Endothelial cell of umbilical vein (primary cell): ENCODE data around the gene PLEKHH2. TPM values are rescaled to one million over a fixed set of nuclear protein-coding genes. Genes with fewer than 3 reads are reported as not detected.

Experiments used
- BruUV-seq: library from RNA; stranded (reverse); fragments of 400-500 nt; replicated peaks from 2 replicates; lab custom pipeline; 2021; lab: Mats Ljungman, UMichigan
- CTCF ChIA-PET: fragments of 300-600, 350-600 bp; sonication (Branson Sonifier 250); formaldehyde crosslinking; loops from one replicate; lab custom pipeline; 2021; ENCODE audit warnings: antibody characterized with exemption, inconsistent platforms; lab: Charles Lee
- POLR2A ChIA-PET: fragments of 300-600, 350-600 bp; sonication (Branson Sonifier 250); formaldehyde crosslinking; loops from one replicate; lab custom pipeline; 2021; ENCODE audit warnings: antibody characterized with exemption, inconsistent platforms; lab: Charles Lee
- DNase-seq: peaks from one replicate; pipeline ENCODE4 v3.0.0-alpha.2; 2011; ENCODE audit warnings: low read depth, low spot score
- FAIRE-seq: peaks from 2 replicates; lab custom pipeline; 2011; peaks lifted over from hg19 to GRCh38; lab: Jason Lieb, UNC
- H2AFZ ChIP-seq: 2 replicates; pipeline ENCODE4 v1.6.0; 2012; ENCODE audit warnings: low read depth, low read length, control low read depth, inconsistent platforms
- H3K27ac ChIP-seq: 2 replicates; pipeline ENCODE4 v1.5.1; 2011; ENCODE audit warnings: low read depth, mild to moderate bottlenecking, control low read depth, low read length, moderate library complexity; ENCODE audit not compliant: insufficient read depth
- H3K27me3 ChIP-seq, 2 experiments: 2 replicates each; pipeline versions ENCODE4 v1.6.0 to v1.6.1; 2011; ENCODE audit warnings: low read length in 2 of 2, mixed read lengths in 1 of 2; ENCODE audit not compliant: control insufficient read depth in 2 of 2, insufficient read depth in 2 of 2
- H3K36me3 ChIP-seq, 2 experiments: 2 replicates in 1 of 2; 3 replicates in 1 of 2; pipeline ENCODE4 v1.5.1; 2011; ENCODE audit warnings: low read length in 2 of 2, mild to moderate bottlenecking in 1 of 2, moderate library complexity in 1 of 2; ENCODE audit not compliant: control insufficient read depth in 2 of 2, insufficient read depth in 2 of 2; ENCODE audit errors: extremely low read depth in 1 of 2
- H3K4me1 ChIP-seq: 3 replicates; pipeline ENCODE4 v1.5.1; 2011; ENCODE audit warnings: mild to moderate bottlenecking, low read length; ENCODE audit not compliant: control insufficient read depth, insufficient read depth; ENCODE audit errors: extremely low read depth
- H3K4me2 ChIP-seq: 2 replicates; pipeline ENCODE4 v1.6.1; 2011; ENCODE audit warnings: low read length, control low read depth, mixed read lengths; ENCODE audit not compliant: insufficient read depth
- H3K4me3 ChIP-seq, 3 experiments: fragments of 200-600 bp in 1 of 3; sonication (generic), shearing (Covaris generic) in 1 of 3; replicated peaks in 1 of 3; 2 replicates each; pipeline ENCODE4 v1.5.1; 2011 to 2016; ENCODE audit warnings: control low read depth in 3 of 3, low read length in 3 of 3, mild to moderate bottlenecking in 2 of 3, inconsistent platforms in 1 of 3, low read depth in 1 of 3, moderate library complexity in 1 of 3; ENCODE audit not compliant: insufficient read depth in 1 of 3
- H3K79me2 ChIP-seq: 2 replicates; pipeline ENCODE4 v1.6.0; 2012; ENCODE audit warnings: low read length, inconsistent platforms; ENCODE audit not compliant: control insufficient read depth, insufficient read depth
- H3K9ac ChIP-seq: replicated peaks from 2 replicates; pipeline ENCODE3; 2011; ENCODE audit warnings: low read length, control low read depth; ENCODE audit not compliant: insufficient read depth; ENCODE audit errors: extremely low read depth
- H3K9me1 ChIP-seq: replicated peaks from 3 replicates; pipeline ENCODE4 v1.6.0; 2011; ENCODE audit warnings: mild to moderate bottlenecking, low read length; ENCODE audit not compliant: control insufficient read depth, insufficient read depth; ENCODE audit errors: extremely low read depth
- H3K9me3 ChIP-seq: replicated peaks from 2 replicates; pipeline ENCODE4 v1.5.1; 2012; ENCODE audit warnings: low read length, inconsistent platforms; ENCODE audit not compliant: control insufficient read depth, insufficient read depth
- H4K20me1 ChIP-seq: replicated peaks from 2 replicates; pipeline ENCODE3; 2011; ENCODE audit warnings: mild to moderate bottlenecking, low read length; ENCODE audit not compliant: control insufficient read depth, insufficient read depth; ENCODE audit errors: extremely low read depth
- CTCF ChIP-seq, 2 donors: IDR thresholded peaks; 1 replicate in 1 of 2; 2 replicates in 1 of 2; pipeline ENCODE4 v1.5.1; 2011; ENCODE audit warnings: low read length in 2 of 2, mild to moderate bottlenecking in 2 of 2, moderate library complexity in 2 of 2, control low read depth in 1 of 2, inconsistent platforms in 1 of 2, low read depth in 1 of 2; ENCODE audit not compliant: insufficient read depth in 1 of 2; ENCODE audit errors: extremely low read depth in 1 of 2
- EZH2 ChIP-seq: IDR thresholded peaks from 2 replicates; pipeline ENCODE4 v1.6.1; 2012; ENCODE audit warnings: borderline replicate concordance, low read depth, mild to moderate bottlenecking, moderate library complexity, low read length, inconsistent platforms; ENCODE audit not compliant: severe bottlenecking
- FOS ChIP-seq: IDR thresholded peaks from 2 replicates; pipeline ENCODE4 v1.6.1; 2011; ENCODE audit warnings: mild to moderate bottlenecking, low read length, moderate library complexity, borderline replicate concordance; ENCODE audit not compliant: insufficient read depth
- GATA2 ChIP-seq: IDR thresholded peaks from 2 replicates; pipeline ENCODE4 v1.7.0; 2011; ENCODE audit warnings: low read depth, mild to moderate bottlenecking, moderate library complexity, mixed read lengths, low read length; ENCODE audit not compliant: insufficient read length, insufficient read depth
- JUN ChIP-seq: IDR thresholded peaks from 2 replicates; pipeline ENCODE4 v1.6.1; 2011; ENCODE audit warnings: borderline replicate concordance, low read depth; ENCODE audit not compliant: insufficient read length, insufficient read depth
- MAX ChIP-seq: IDR thresholded peaks from 2 replicates; pipeline ENCODE4 v1.6.1; 2011; ENCODE audit not compliant: insufficient read depth, insufficient read length
- MYC ChIP-seq: IDR thresholded peaks from one replicate; pipeline ENCODE4 v1.6.1; 2011; ENCODE audit warnings: mild to moderate bottlenecking, low read depth, low read length
- POLR2A ChIP-seq: IDR thresholded peaks from 2 replicates; pipeline ENCODE4 v1.6.1; 2012; ENCODE audit warnings: low read depth, mild to moderate bottlenecking, control low read depth, low read length
- POLR2AphosphoS5 ChIP-seq: IDR thresholded peaks from 2 replicates; pipeline ENCODE4 v1.6.1; 2012; ENCODE audit warnings: low read depth, mild to moderate bottlenecking, control low read depth, low read length, moderate library complexity; ENCODE audit not compliant: insufficient read depth
- dilution Hi-C: fragments of 300-500 bp; cut with MboI; formaldehyde crosslinking; loops from one replicate; pipeline ENCODE4 v1.15.0; 2019; ENCODE audit warnings: low sequenced_read_pairs; ENCODE audit not compliant: extremely low pct_ligation_motif_present
- intact Hi-C: fragments of 100-400 bp; cut with micrococcal nuclease; formaldehyde crosslinking; loops from one replicate; pipeline ENCODE4 v1.10.0; 2022
- polyA plus RNA-seq, 4 experiments: library from polyadenylated mRNA; depleted of rRNA in 3 of 4; stranded (reverse) in 3 of 4; unstranded in 1 of 4; fragments of >200 nt; gene quantifications; 2 replicates each; pipeline versions ENCODE4 v1.2.1 to v1.2.3, GENCODE V29; 2011 to 2012; ENCODE audit warnings: missing spikeins in 1 of 4
- total RNA-seq: library from RNA; stranded (reverse); gene quantifications from 2 replicates; pipeline ENCODE4 v1.2.3, GENCODE V29; 2021

Gene PLEKHH2
- total and polyA plus RNA-seq, 2 donors (not counting 3 experiments of a cell fraction or from before 2014, with no cell fraction given) = 0.41 to 0.58 TPM

- Histone ChIP-seq H3K4me3 (no peak overlapping the region), H4K20me1 (no peaks in the 10 kb centered on the region), H3K9ac (no peak overlapping the region), H2AFZ (no peak overlapping the region), H3K9me1 (no peaks in the 10 kb centered on the region), H3K4me2 (no peak overlapping the region), H3K9me3 (no peaks in the 10 kb centered on the region), H3K27ac (no peak overlapping the region), H3K27me3 (no peaks in the 10 kb centered on the region), H3K79me2 (no peaks in the 10 kb centered on the region), H3K4me1 (no peaks in the 10 kb centered on the region), H3K36me3 (no peaks in the 10 kb centered on the region)
- BruUV-seq = no TSS peak
- TF ChIP-seq POLR2A = no peak
- TF ChIP-seq JUN = no peak
- TF ChIP-seq MYC = no peak
- no peak for TF ChIP-seq MAX
- TF ChIP-seq EZH2 = no peak
- TF ChIP-seq CTCF (IDR thresholded peaks at IDR 0.05; ENCODE audit: extremely low read depth in 1 of 2, insufficient read depth in 1 of 2, low read depth in 1 of 2, low read length in 2 of 2) = no peak
- no peak for TF ChIP-seq FOS
- no peak for TF ChIP-seq GATA2
- no peak for TF ChIP-seq POLR2AphosphoS5
- DNase-seq (no peak), FAIRE-seq (no peak)
- dilution Hi-C loops (no loop called here), intact Hi-C loops (no loop called here)
- CTCF ChIA-PET = no interaction called here
- POLR2A ChIA-PET = no interaction called here
Observed at GRCh38 chr2:43791035-43791765, 154.1 kb downstream of the PLEKHH2 start.
